Chondrocyte (in vitro differentiated cells): ENCODE results near the gene EHHADH. TPM values are rescaled to one million over a fixed set of nuclear protein-coding genes. Genes with fewer than 3 reads are reported as not detected.

Source experiments
- DNase-seq: peaks from one replicate; pipeline ENCODE4 v3.0.0; 2021; ENCODE audit warnings: mixed read lengths, low spot score
- H3K27ac Mint-ChIP-seq: one replicate; pipeline ENCODE4 v1.8.0; 2021; ENCODE audit warnings: mild to moderate bottlenecking, moderate library complexity, mixed read lengths; ENCODE audit not compliant: unreplicated experiment
- H3K27me3 Mint-ChIP-seq: 2 replicates; pipeline ENCODE4 v1.8.0; 2021; ENCODE audit warnings: low read depth, mixed read lengths
- H3K36me3 Mint-ChIP-seq: 2 replicates; pipeline ENCODE4 v1.8.0; 2021; ENCODE audit warnings: low read depth, mixed read lengths
- H3K4me1 Mint-ChIP-seq: 2 replicates; pipeline ENCODE4 v1.8.0; 2021; ENCODE audit warnings: low read depth, mild to moderate bottlenecking, mixed read lengths
- H3K4me3 Mint-ChIP-seq: one replicate; pipeline ENCODE4 v1.8.0; 2021; ENCODE audit warnings: mild to moderate bottlenecking, moderate library complexity, mixed read lengths; ENCODE audit not compliant: unreplicated experiment
- H3K9me3 Mint-ChIP-seq: 2 replicates; pipeline ENCODE4 v1.8.0; 2021; ENCODE audit warnings: low read depth, mixed read lengths
- total RNA-seq: library from RNA; stranded (reverse); gene quantifications from 3 replicates; pipeline ENCODE4 v1.2.1, GENCODE V29; 2021
- TF ChIP-seq, protein P1 (sequence below): fragments of 200-600 bp; sonication (generic); IDR thresholded peaks from 2 replicates; pipeline ENCODE4 v1.5.0; 2021; ENCODE audit warnings: antibody characterized with exemption, mild to moderate bottlenecking, moderate library complexity

Gene EHHADH
- total RNA-seq, 1 donor from 2014 or later, result 3.5 TPM

- H3K27ac Mint-ChIP-seq, result no peak overlapping the region
- H3K4me3 Mint-ChIP-seq, result no peak overlapping the region
- DNase-seq, result no peak
- no peaks in the 10 kb centered on the region for H3K27me3 Mint-ChIP-seq
- TF ChIP-seq, protein P1, sequence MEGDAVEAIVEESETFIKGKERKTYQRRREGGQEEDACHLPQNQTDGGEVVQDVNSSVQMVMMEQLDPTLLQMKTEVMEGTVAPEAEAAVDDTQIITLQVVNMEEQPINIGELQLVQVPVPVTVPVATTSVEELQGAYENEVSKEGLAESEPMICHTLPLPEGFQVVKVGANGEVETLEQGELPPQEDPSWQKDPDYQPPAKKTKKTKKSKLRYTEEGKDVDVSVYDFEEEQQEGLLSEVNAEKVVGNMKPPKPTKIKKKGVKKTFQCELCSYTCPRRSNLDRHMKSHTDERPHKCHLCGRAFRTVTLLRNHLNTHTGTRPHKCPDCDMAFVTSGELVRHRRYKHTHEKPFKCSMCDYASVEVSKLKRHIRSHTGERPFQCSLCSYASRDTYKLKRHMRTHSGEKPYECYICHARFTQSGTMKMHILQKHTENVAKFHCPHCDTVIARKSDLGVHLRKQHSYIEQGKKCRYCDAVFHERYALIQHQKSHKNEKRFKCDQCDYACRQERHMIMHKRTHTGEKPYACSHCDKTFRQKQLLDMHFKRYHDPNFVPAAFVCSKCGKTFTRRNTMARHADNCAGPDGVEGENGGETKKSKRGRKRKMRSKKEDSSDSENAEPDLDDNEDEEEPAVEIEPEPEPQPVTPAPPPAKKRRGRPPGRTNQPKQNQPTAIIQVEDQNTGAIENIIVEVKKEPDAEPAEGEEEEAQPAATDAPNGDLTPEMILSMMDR, result no peak
- H3K36me3 Mint-ChIP-seq, result no peaks in the 10 kb centered on the region
- peaks cover 4% of the 10 kb centered on the region for H3K9me3 Mint-ChIP-seq
- peaks cover 5% of the 10 kb centered on the region for H3K4me1 Mint-ChIP-seq
These were observed 54.6 kb downstream of the EHHADH start for GRCh38 chr3:185199206-185199605.

DNA sequence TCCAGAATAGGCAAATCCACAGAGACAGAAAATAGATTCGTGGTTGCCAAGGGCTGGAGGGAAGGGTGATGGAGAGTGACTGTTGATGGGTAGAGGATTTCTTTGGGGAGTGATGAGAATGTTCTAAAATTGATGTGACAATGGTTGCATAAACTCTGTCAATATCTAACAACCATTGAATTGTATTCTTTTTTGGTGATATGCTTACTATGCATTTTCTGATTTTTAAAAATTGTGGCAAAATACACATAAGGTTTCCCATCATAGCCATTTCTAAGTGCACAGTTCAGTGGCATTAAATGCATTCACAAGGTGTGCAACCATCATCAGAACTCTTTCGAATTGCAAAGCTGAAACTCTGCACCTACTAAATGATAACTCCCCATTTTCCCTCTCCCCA is 56.8 kb downstream of the EHHADH start:
- Mint-ChIP-seq H3K27ac (no peak overlapping the region), H3K4me3 (no peak overlapping the region), H3K9me3 (peaks cover 4% of the 10 kb centered on the region), H3K4me1 (peaks cover 5% of the 10 kb centered on the region), H3K27me3 (no peaks in the 10 kb centered on the region), H3K36me3 (peaks cover 2% of the 10 kb centered on the region)
- TF ChIP-seq, protein P1, result no peak
- no peak for DNase-seq

GRCh38 chr3:185195652-185196051 is 58.2 kb downstream of the EHHADH start:
- H3K27me3 Mint-ChIP-seq, result no peaks in the 10 kb centered on the region
- H3K4me1 Mint-ChIP-seq, result peaks cover 3% of the 10 kb centered on the region
- no peak overlapping the region for H3K4me3 Mint-ChIP-seq
- TF ChIP-seq, protein P1, result no peak
- H3K9me3 Mint-ChIP-seq, result peaks cover 4% of the 10 kb centered on the region
- H3K36me3 Mint-ChIP-seq, result peaks cover 2% of the 10 kb centered on the region
- no peak for DNase-seq
- H3K27ac Mint-ChIP-seq, result no peak overlapping the region

- H3K4me3 Mint-ChIP-seq, result no peak overlapping the region
- no peak for DNase-seq
- peaks cover 3% of the 10 kb centered on the region for H3K27me3 Mint-ChIP-seq
- H3K4me1 Mint-ChIP-seq, result no peaks in the 10 kb centered on the region
- H3K36me3 Mint-ChIP-seq, result peaks cover 2% of the 10 kb centered on the region
- no peaks in the 10 kb centered on the region for H3K9me3 Mint-ChIP-seq
- TF ChIP-seq, protein P1, result no peak
- H3K27ac Mint-ChIP-seq, result no peak overlapping the region
These were observed 65.0 kb downstream of the EHHADH start for GRCh38 chr3:185188816-185189215.

GRCh38 chr3:185187391-185187790 is 66.5 kb downstream of the EHHADH start:
- no peaks in the 10 kb centered on the region for H3K9me3 Mint-ChIP-seq
- peaks cover 3% of the 10 kb centered on the region for H3K27me3 Mint-ChIP-seq
- H3K27ac Mint-ChIP-seq, result no peak overlapping the region
- DNase-seq, result no peak
- no peaks in the 10 kb centered on the region for H3K36me3 Mint-ChIP-seq
- H3K4me3 Mint-ChIP-seq, result no peak overlapping the region
- TF ChIP-seq, protein P1, result no peak
- H3K4me1 Mint-ChIP-seq, result no peaks in the 10 kb centered on the region
